ENCODE data around the gene EDAR. TPM values are rescaled to one million over a fixed set of nuclear protein-coding genes. Genes with fewer than 3 reads are reported as not detected.

Gene EDAR
- total RNA-seq, 4 donors from 2014 or later, result 0.72 to 7.1 (median 4.2) TPM

- TF ChIP-seq POLR2A (IDR thresholded peaks at IDR 0.05), result no peak
- TF ChIP-seq, protein P1, sequence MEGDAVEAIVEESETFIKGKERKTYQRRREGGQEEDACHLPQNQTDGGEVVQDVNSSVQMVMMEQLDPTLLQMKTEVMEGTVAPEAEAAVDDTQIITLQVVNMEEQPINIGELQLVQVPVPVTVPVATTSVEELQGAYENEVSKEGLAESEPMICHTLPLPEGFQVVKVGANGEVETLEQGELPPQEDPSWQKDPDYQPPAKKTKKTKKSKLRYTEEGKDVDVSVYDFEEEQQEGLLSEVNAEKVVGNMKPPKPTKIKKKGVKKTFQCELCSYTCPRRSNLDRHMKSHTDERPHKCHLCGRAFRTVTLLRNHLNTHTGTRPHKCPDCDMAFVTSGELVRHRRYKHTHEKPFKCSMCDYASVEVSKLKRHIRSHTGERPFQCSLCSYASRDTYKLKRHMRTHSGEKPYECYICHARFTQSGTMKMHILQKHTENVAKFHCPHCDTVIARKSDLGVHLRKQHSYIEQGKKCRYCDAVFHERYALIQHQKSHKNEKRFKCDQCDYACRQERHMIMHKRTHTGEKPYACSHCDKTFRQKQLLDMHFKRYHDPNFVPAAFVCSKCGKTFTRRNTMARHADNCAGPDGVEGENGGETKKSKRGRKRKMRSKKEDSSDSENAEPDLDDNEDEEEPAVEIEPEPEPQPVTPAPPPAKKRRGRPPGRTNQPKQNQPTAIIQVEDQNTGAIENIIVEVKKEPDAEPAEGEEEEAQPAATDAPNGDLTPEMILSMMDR (IDR thresholded peaks at IDR 0.05), result no peak
- H3K4me3 ChIP-seq (ENCODE audit: low read depth, poor library complexity, severe bottlenecking), result no peak overlapping the region
- DNase-seq (ENCODE audit: low spot score in 2 of 2), result peak; percentile 67 to 87
- intact Hi-C loops (cut with DNase I; ENCODE audit: low total_unique reads), result no loop called here
- WGBS, 2 donors, result 56 to 60% methylated on average over 12 of the region's 12 CpGs
Observed at GRCh38 chr2:108923019-108923700, 65.9 kb downstream of the EDAR start.

- intact Hi-C loops (cut with DNase I; ENCODE audit: low total_unique reads), result no loop called here
- TF ChIP-seq, protein P1 (IDR thresholded peaks at IDR 0.05), result no peak
- no peak for TF ChIP-seq POLR2A (IDR thresholded peaks at IDR 0.05)
- 50 to 69% methylated on average over 10 to 11 of the region's 11 CpGs for WGBS, 2 donors
- H3K4me3 ChIP-seq (ENCODE audit: low read depth, poor library complexity, severe bottlenecking), result no peak overlapping the region
- peak in 1 of 2 donors; percentile 72 for DNase-seq (ENCODE audit: low spot score in 2 of 2)
Observed at GRCh38 chr2:108922141-108922915, 66.7 kb downstream of the EDAR start.

DNA sequence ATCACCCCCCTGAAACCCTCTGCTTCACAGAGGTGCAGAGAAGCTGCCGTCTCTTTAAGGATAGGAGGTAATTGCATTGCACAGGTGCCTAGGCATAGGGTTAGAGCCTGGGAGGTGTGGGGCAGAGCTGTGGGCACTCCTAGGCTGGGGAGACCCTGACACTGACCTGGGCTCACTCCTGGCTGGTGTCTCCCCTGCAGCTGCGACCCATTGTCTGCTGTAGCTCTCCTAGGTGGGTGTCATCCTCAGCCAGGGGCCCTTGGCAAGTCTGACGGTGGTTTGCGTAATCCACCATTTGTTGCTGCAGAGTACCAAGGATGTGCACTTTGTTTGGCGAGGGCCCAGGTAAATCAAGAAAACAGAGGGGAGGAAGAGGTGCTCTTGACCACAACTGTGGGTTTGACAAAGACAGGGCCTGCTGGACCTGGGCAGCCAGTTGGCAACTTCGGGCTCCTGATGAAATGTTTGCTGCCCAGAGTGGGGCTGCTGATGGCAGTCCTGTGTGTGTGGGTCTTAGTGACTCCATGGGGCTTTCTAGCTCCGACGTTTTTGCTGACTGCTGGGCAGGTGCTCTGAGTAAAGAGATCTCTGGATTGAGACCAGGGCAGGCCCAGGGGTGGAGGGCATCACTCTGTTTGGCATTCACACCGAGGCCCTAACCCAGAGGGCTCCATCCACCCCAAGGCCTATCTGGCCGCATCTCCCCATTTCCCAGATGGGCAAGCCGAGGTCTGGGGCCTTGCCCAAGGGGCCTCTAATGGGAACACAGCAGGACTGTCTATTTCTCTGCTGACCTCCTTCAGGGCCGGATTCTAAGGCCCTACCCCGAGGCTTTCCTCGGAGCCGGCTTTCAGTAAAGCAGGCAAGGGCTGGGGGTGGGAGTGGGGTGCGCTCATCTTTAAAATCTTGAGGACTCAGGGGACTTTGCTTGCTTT is 67.7 kb downstream of the EDAR start:
- peak in 1 of 2 donors; percentile 80 for DNase-seq (ENCODE audit: low spot score in 2 of 2)
- intact Hi-C loops (cut with DNase I; ENCODE audit: low total_unique reads), result no loop called here
- whole genome bisulfite sequencing, 2 donors, result 71 to 82% methylated on average over 16 of the region's 16 CpGs
- no peak overlapping the region for H3K4me3 ChIP-seq (ENCODE audit: low read depth, poor library complexity, severe bottlenecking)
- TF ChIP-seq, protein P1 (IDR thresholded peaks at IDR 0.05), result no peak
- no peak for TF ChIP-seq POLR2A (IDR thresholded peaks at IDR 0.05)

DNA sequence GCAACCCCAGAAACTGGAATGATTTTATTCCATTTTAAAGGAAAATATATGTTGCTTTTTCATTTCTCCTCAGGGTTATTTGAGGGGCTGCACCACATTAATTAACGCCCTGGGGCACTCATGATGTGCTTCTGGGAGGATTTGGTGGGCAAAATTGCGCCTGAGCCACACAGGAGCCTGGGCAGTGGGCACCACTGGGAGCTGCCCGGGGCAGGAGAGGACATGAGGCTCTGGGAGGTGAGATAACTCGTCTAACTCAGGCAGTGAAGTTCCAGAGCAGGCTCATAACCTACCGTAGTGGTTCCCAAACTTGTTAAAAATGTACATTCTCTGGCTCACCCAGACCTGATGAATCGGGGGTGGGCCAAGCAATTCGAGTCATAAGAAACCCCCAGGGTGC is 68.3 kb downstream of the EDAR start:
- intact Hi-C loops (cut with DNase I; ENCODE audit: low total_unique reads), result no loop called here
- no peak overlapping the region for H3K4me3 ChIP-seq (ENCODE audit: low read depth, poor library complexity, severe bottlenecking)
- WGBS, 2 donors, result 65 to 66% methylated on average over 6 to 7 of the region's 7 CpGs
- TF ChIP-seq, protein P1 (IDR thresholded peaks at IDR 0.05), result no peak
- no peak for TF ChIP-seq POLR2A (IDR thresholded peaks at IDR 0.05)
- no peak for DNase-seq (ENCODE audit: low spot score in 2 of 2)

- TF ChIP-seq, protein P1 (IDR thresholded peaks at IDR 0.05), result no peak
- no peak for TF ChIP-seq POLR2A (IDR thresholded peaks at IDR 0.05)
- peak in 1 of 2 donors; percentile 81 for DNase-seq (ENCODE audit: low spot score in 2 of 2)
- 92 to 95% methylated on average over 19 of the region's 19 CpGs for WGBS, 2 donors
- no peak overlapping the region for H3K4me3 ChIP-seq (ENCODE audit: low read depth, poor library complexity, severe bottlenecking)
- intact Hi-C loops (cut with DNase I; ENCODE audit: low total_unique reads), result no loop called here
Observed at GRCh38 chr2:108919571-108920373, 69.2 kb downstream of the EDAR start.
